ENCODE measurements around the gene CAPN13.

Gene CAPN13

DNA sequence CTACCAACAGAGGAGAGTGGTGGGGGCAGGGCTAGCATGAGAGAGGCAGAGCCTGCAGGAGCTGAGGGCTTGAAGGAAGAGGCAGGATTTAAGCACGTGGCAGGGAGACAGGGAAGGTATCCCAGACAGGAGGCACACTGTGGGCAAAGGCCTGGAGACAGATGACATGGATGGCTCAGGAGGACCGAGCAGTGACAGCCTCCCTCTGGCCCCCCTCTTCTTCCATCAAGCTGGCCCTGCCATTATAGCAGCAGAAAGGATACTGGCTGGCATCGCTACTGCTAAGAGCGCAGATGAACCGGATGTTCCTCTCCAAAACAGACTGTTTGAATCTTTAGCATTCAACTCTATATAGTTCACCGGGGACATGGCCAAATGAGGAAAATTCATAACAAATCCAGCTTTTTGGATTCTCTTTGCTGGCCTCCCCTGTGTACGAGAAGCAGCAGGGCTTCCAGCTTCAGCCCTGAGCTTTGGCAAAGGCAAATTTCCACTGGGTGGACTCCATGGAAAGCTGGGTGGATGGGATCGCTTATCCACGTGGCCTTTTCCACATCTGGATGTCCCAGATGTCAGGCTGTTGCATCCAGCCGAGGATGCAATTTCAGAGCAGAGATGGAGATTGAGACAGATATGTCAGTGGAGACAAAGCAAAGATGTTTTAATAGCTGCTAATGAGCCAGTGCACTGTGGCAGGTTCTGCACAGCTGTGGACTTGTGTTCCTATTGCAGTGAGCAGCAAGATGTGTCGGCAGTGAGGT lies 36.2 kb downstream of the CAPN13 start:
- H3K27me3 ChIP-seq (ENCODE audit: low read depth, low read length): peaks cover 26% of the 10 kb centered on the region
- H3K4me2 ChIP-seq (ENCODE audit: low read length): no peak overlapping the region
- no peaks in the 10 kb centered on the region for H3K4me1 ChIP-seq (ENCODE audit: low read length)
- H3K9me3 ChIP-seq (ENCODE audit: insufficient read depth, low read length): no peaks in the 10 kb centered on the region
- no peak overlapping the region for H3K4me3 ChIP-seq (ENCODE audit: low read length)
- no peaks in the 10 kb centered on the region for H3K36me3 ChIP-seq (replicated peaks; ENCODE audit: low read depth, low read length)
- H4K20me1 ChIP-seq (ENCODE audit: insufficient read depth, low read length): no peaks in the 10 kb centered on the region
- no peak overlapping the region for H3K27ac ChIP-seq (ENCODE audit: low read length)
- TF ChIP-seq EZH2phosphoT487 (IDR thresholded peaks at IDR 0.05; ENCODE audit: low read depth): no peak
- TF ChIP-seq, protein P1, sequence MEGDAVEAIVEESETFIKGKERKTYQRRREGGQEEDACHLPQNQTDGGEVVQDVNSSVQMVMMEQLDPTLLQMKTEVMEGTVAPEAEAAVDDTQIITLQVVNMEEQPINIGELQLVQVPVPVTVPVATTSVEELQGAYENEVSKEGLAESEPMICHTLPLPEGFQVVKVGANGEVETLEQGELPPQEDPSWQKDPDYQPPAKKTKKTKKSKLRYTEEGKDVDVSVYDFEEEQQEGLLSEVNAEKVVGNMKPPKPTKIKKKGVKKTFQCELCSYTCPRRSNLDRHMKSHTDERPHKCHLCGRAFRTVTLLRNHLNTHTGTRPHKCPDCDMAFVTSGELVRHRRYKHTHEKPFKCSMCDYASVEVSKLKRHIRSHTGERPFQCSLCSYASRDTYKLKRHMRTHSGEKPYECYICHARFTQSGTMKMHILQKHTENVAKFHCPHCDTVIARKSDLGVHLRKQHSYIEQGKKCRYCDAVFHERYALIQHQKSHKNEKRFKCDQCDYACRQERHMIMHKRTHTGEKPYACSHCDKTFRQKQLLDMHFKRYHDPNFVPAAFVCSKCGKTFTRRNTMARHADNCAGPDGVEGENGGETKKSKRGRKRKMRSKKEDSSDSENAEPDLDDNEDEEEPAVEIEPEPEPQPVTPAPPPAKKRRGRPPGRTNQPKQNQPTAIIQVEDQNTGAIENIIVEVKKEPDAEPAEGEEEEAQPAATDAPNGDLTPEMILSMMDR (IDR thresholded peaks at IDR 0.05; ENCODE audit: low read depth, low read length): no peak
- no peak overlapping the region for H3K9ac ChIP-seq (ENCODE audit: low read length)
- no peak overlapping the region for H2AFZ ChIP-seq (ENCODE audit: low read depth, low read length)
- no peaks in the 10 kb centered on the region for H3K79me2 ChIP-seq (ENCODE audit: low read length)

DNA sequence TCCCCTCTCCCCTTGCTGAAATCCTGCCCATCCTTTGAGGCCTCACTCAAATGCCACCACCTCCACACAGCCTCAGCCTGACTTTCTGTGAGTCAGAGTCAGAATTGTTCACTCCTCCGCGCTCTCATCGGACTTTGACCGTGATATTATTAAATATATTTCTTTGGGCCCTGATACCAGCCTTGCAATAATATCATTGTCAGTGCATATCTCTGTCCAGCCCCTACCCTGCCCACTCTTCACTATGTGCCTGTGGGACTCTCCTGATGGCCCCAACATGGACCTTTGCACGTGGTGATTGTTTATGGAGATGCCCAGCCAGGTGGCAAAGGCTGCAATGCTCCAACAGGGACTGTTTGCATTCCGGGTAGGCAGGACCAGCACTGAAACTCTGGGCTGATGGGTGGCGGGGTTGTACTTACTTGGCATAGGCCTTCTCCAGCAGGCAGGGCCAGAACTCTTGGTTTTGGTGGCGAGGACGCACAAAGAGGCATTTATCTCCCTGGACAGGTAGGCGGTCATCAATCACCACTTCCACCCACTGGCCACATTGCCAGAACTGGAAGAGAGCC lies 37.3 kb downstream of the CAPN13 start:
- no peak overlapping the region for H2AFZ ChIP-seq (ENCODE audit: low read depth, low read length)
- no peaks in the 10 kb centered on the region for H3K36me3 ChIP-seq (replicated peaks; ENCODE audit: low read depth, low read length)
- no peaks in the 10 kb centered on the region for H3K4me1 ChIP-seq (ENCODE audit: low read length)
- H3K9me3 ChIP-seq (ENCODE audit: insufficient read depth, low read length): no peaks in the 10 kb centered on the region
- no peak overlapping the region for H3K4me2 ChIP-seq (ENCODE audit: low read length)
- no peak overlapping the region for H3K4me3 ChIP-seq (ENCODE audit: low read length)
- TF ChIP-seq EZH2phosphoT487 (IDR thresholded peaks at IDR 0.05; ENCODE audit: low read depth): no peak
- TF ChIP-seq, protein P1 (IDR thresholded peaks at IDR 0.05; ENCODE audit: low read depth, low read length): no peak
- H4K20me1 ChIP-seq (ENCODE audit: insufficient read depth, low read length): no peaks in the 10 kb centered on the region
- peaks cover 23% of the 10 kb centered on the region for H3K27me3 ChIP-seq (ENCODE audit: low read depth, low read length)
- H3K27ac ChIP-seq (ENCODE audit: low read length): no peak overlapping the region
- no peak overlapping the region for H3K9ac ChIP-seq (ENCODE audit: low read length)
- H3K79me2 ChIP-seq (ENCODE audit: low read length): no peaks in the 10 kb centered on the region

DNA sequence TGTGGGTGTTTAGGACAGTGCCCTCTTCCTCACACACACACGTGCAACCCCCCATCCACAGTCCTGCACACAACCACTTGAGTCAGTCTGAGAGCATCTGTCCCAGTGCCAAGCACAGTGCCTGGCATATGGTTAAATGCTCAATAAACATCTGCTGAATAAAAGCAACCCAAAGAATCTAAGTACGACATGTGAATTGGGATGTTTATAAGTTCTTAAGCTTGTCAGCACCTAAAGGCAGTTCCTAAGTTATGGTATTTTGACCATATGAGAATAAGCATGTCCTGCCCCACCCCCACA lies 37.8 kb downstream of the CAPN13 start:
- no peak overlapping the region for H3K27ac ChIP-seq (ENCODE audit: low read length)
- no peak overlapping the region for H2AFZ ChIP-seq (ENCODE audit: low read depth, low read length)
- no peak overlapping the region for H3K9ac ChIP-seq (ENCODE audit: low read length)
- H3K4me2 ChIP-seq (ENCODE audit: low read length): no peak overlapping the region
- H3K4me1 ChIP-seq (ENCODE audit: low read length): no peaks in the 10 kb centered on the region
- H3K4me3 ChIP-seq (ENCODE audit: low read length): no peak overlapping the region
- TF ChIP-seq, protein P1 (IDR thresholded peaks at IDR 0.05; ENCODE audit: low read depth, low read length): no peak
- no peak for TF ChIP-seq EZH2phosphoT487 (IDR thresholded peaks at IDR 0.05; ENCODE audit: low read depth)
- no peaks in the 10 kb centered on the region for H4K20me1 ChIP-seq (ENCODE audit: insufficient read depth, low read length)
- H3K79me2 ChIP-seq (ENCODE audit: low read length): no peaks in the 10 kb centered on the region
- peaks cover 25% of the 10 kb centered on the region for H3K27me3 ChIP-seq (ENCODE audit: low read depth, low read length)
- no peaks in the 10 kb centered on the region for H3K9me3 ChIP-seq (ENCODE audit: insufficient read depth, low read length)
- no peaks in the 10 kb centered on the region for H3K36me3 ChIP-seq (replicated peaks; ENCODE audit: low read depth, low read length)

DNA sequence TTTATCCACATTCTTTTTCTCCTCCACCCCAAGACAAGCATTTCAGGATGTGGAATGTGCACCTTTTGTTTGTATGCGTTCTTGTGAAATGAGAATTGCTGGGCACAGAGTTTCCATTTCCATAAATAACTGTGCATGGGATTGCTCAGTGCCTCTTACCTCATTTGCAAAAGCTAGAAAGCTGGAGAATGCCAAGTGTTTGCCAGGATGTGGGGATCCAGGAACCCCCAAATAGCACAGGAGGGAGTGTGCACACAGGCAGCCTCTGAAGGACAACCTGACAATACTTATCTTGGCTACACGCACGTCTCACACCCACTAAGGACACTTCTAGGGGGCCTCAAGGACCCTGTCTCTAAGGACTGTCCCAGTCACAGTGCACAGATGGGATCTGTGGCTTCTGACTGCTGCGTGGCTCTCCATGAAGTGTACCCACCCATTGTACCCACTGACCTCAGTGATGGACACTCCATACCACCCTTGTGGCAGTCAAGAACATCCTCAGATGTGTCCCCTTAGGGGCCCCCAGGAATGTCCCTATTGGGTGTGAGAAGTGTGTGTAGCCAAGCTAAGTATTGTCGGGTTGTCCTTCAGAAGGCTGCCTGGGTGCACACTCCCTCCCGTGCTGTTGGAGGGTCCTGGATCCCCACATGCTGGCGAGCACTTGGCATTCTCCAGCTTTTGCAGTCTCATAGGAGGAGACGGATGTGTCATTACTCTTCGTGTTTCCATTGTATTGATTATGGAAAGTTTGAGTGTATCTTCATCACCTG lies 38.4 kb downstream of the CAPN13 start:
- no peaks in the 10 kb centered on the region for H3K79me2 ChIP-seq (ENCODE audit: low read length)
- no peaks in the 10 kb centered on the region for H4K20me1 ChIP-seq (ENCODE audit: insufficient read depth, low read length)
- no peak overlapping the region for H3K4me3 ChIP-seq (ENCODE audit: low read length)
- no peak overlapping the region for H3K9ac ChIP-seq (ENCODE audit: low read length)
- no peak overlapping the region for H3K4me2 ChIP-seq (ENCODE audit: low read length)
- peaks cover 25% of the 10 kb centered on the region for H3K27me3 ChIP-seq (ENCODE audit: low read depth, low read length)
- no peak overlapping the region for H2AFZ ChIP-seq (ENCODE audit: low read depth, low read length)
- no peaks in the 10 kb centered on the region for H3K4me1 ChIP-seq (ENCODE audit: low read length)
- no peak for TF ChIP-seq EZH2phosphoT487 (IDR thresholded peaks at IDR 0.05; ENCODE audit: low read depth)
- TF ChIP-seq, protein P1 (IDR thresholded peaks at IDR 0.05; ENCODE audit: low read depth, low read length): no peak
- H3K9me3 ChIP-seq (ENCODE audit: insufficient read depth, low read length): no peaks in the 10 kb centered on the region
- H3K36me3 ChIP-seq (replicated peaks; ENCODE audit: low read depth, low read length): no peaks in the 10 kb centered on the region
- H3K27ac ChIP-seq (ENCODE audit: low read length): no peak overlapping the region

All from OCI-LY3 (cell line).